ENCODE results near the gene NHS.
"Not testable (repeated sequence)": the region's sequence is repeated elsewhere in the genome, so short reads cannot be mapped to it uniquely, and the experiment has no call there.

Gene NHS

DNA sequence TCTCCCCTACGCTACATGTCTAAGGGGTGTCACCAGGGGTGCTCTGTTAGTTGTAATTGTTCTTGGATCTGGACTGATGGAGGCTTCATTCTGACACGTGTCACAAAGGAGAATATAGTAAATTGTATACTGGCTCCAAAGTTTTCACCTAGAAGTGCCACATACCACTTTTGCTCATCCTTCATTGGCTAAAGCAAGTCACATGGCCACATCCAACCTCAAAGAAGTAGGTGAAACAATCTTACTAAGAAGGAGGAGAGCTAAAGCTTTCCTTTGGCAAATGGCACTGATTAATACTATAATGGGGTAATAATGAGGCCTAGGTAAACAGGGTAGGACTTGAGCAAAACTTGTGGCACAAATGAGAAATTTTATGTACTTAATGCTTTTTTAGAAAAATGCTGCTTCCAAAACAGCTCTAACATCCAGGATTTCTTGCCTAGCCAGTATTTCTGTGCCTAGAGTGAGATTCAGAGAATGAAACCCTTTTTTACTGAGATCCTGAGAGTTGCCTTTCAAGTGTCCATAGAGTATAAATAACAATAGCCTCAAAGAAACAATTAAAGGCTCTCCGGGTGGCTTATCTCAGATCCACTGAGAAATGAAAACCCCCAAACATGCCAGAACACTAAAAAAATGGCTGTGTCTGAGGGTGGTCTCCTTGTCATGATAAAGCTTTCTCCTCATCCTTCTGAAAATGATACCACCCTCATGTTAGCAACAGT, 34.7 kb downstream of the NHS start:
- DNase-seq: no peak

DNA sequence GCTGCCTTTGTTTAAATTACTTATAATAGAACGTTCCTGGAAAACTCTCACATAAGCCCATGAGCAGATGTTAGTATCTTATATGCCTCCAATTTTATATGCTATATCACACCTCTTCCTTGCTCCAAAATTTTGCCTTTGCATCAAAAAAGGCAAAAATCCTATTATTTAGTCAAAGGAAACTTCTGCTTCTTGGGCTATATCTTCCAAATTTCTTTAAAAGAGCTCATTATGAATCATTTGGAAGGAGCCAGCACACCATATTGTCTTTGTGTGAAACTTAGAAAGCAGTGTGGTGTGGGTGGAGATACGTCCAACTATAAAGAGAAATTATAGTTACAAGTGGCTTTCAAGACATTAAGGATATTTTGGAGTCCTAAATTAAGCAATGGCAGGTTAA, 35.7 kb downstream of the NHS start:
- DNase-seq: no peak

DNA sequence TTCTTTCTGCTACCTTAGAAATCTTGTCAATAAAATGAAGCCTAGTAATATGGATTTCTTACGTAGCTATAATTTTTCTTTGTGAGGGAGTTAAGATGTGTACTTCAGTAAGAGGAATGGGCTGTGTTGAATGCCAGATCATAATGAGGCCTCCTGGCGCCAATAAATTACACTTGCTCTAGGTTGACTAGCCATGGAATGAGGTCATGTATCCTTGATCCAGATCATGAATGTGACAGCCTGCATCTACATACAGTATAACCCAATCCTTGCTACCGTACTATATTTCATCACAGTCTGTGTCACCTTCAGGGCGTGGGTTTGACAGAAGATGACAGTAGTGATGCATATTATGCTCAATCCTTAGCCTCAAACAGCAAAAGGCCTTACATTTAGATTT, 36.2 kb downstream of the NHS start:
- no peak for DNase-seq

DNA sequence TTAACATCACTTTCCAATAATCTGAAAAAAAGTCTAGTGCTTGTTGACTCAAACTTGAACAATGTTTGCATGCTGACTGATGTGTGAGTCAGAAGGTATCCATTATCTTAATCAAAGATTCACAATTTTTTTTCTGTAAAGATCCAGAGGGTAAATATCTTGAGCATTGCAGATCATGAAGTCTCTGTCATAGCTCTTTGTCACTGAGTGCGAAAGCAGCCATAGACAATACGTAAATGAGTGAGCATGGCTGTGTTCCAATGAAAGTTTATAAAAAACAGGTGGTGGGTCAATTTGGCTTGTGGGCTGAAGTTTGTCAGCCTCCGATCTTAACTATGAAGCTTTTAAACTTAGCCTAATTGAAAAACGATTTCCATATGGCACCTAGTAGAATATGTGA, 37.7 kb downstream of the NHS start:
- no peak for DNase-seq

DNA sequence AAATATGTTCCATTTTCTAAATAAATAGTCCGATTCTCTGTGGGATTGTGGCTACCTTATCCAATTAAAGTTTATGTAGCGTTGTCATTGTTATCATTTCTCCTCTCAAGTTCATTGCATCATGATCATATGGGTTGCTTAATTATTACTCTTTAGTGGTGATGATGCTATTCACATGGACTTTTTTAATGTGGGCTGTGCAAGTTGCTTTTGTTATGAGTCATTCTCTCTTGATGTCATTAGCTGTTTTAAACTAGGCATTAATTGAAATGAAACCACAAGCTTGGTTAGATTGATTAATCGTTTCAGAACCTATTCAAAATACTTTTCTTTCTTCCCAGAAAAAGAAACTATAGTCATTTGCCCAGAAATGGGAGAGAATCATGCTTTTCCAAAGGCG, 38.2 kb downstream of the NHS start:
- DNase-seq: no peak

DNA sequence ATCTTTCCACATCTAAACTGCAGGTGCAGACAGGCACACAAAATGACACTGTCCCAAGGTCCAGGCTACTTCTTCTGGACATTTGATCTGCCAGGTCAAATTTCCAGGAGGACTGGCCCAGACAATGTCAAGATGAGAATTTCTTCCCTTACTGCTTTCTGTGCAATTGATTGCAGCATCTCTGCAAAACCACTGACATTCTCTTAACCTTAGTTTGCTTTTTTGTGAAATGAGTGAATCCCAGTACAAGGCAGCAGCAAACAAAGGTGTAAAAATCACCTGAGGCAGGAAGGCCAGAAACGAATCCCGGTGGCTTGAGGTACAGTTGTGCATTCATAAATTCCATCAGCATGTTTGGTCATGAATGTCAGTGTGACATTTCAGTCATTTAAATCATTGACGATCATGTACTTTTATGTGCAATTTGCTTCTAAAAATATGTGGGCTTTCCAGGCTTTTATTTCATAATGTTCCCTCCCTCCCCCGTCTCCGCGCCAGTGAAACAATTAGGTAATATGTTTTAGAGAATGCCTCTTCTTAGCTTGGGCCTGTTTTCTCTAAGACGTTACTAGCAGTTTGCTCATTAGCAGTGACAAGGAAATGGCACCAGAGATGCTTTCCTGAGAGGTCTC, 39.1 kb downstream of the NHS start:
- DNase-seq: no peak

DNA sequence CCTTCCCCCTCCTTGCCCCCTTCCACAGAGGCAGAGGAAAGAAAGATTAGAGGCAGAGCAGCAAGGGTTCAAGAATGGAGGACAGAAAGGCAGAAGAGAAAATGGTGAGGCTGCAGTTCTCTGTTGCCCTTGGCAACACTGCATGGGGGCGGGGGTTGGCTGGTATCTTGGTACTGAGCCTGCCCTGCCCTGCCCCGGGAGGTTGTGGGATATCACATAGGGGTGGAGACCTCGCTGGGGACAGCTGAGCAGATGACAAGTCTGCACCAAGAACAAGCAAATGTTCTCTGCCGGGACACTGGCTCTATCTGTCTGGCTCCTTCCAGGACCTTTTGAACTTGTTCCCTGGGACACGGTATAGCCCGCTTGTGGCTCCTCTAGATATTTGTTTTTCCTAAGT, 39.8 kb downstream of the NHS start:
- no peak for DNase-seq

DNA sequence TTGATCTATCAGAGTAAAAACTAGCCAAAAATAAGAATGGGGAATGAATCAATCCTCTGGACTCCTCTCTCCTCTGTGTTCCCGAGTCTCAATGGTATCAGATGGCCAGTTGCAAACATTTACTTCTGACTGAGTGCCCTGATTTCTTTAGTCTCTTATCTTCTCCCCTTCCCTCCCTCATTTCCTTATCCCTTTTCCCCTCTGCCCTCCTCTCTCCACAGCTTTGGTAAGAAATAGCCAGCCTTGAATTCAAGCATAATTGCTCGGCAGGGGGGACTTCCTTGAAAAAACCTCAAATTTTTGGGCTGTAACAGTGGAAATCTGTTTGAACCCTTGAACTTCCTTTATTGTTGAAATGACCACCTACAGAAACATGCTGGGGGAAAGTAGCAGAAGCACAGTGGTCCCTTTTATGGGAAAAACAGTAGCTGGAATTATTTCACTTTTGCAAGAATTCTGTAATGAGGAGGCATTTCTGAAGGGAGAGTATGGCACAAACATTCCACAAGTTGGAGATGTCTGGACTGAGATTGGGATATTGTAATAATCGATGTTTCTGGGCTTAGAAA, 40.3 kb downstream of the NHS start:
- DNase-seq: no peak

DNA sequence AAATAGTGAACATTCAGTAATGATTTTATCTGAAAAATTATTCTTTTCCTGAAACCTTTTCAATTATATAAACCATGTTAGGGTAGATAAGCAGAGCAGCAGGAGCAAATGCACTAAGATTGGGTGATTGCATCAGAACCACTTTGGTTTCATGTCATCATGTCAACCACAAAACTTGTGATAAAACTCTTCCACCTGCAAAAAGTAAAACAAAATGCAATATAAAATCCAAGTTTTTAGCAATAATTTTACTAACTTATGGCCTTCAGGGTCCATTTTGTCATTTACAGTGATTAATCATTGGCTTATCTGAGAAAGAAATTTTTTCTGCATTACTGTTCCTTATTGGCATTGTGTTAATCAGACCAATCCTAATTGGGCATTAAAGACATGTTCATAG, 42.4 kb downstream of the NHS start:
- no peak for DNase-seq

DNA sequence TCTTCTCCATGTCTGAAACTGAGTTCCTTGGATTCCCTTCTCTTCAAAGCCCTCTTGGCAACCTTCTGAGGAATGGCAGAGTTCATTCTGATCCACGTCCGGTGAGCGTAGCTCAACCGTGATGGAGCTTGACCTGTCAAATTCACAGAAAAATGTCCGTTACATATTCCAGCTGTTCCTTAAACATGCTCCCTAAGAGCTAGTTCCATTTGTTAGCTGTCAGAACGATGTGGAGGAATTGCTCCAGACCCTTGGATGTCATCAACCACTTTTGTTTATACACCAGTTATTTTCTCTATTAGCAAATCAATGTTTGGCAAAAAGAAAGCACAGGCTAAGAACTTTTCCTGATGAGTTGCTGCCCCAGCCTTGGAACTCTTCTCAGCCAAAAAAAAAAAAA, 50.1 kb downstream of the NHS start:
- DNase-seq: no peak

DNA sequence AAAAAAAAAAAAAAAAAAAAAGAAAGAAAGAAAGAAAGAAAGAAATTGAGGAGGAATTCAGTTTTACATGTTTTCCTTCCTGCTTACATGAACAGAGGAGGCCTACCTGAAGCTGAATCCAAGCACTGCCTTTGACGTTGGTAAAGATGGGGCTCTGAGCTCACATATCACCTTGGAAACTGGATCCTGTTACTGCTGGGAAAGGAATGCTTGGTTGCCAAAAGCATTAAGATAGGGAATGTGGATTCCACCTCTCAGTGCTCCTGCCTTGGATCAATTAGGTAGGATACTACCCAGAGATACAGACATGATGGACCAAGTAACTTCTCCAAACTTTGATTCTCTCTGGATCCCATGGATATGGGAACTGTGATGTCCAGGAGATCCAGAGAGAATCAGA, 50.6 kb downstream of the NHS start:
- DNase-seq: no peak

DNA sequence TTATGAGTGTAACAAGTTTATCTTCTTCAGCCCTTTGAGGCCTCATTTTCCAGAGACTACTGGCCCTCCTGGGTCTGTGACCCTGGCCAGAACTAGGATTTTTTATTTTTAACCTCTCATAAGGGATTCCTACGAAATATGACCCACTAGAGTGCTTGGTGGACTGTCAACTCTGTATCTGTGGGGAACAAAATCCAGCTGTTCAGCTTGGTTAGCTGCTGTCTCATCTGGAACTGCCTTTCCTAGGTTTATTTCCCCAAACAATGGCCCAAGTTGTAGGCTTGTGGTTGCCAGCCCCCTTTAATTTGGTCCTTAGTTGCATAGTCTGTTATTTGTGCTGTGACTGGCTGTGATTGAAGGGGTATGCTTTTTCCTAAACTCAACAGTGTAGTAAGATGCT, 56.2 kb downstream of the NHS start:
- DNase-seq: no peak

DNA sequence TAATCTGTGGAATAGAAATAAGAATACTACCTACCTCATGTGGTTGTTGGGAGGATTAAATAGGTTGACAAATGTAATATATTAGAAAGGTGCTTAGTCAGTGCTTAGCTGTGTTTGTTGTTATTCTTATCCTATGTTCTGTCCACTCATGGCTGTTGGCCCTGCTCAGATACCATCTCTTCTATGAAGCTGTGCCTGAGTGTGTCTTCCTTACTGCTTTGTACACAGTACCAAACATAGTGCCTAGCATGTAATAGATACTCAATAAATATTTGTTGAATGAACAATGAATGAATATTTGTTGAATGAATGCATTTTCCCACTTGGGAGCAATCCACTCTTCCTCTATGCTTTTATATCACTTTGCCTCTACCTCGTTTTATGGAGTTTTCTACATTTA, 57.2 kb downstream of the NHS start:
- no peak for DNase-seq

DNA sequence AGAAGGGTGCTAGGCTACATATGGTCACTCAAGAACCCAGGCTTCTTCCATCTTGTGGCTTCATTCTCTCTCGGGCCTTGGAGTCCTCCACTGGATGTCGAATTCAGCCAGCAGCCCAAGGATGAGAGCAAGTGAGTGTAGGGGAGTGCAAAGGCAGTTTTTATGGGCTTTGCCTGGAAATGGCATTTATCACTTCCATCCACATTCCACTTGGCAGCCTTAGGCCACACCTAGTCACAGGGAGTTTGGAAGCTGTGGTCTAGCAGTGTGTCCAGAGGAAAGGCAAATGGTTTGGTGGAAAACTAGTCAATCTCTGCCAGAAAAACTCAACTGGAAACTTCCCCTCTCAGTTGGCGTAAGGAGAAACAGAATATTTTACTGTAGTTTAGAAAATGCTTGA, 59.0 kb downstream of the NHS start:
- DNase-seq: no peak

DNA sequence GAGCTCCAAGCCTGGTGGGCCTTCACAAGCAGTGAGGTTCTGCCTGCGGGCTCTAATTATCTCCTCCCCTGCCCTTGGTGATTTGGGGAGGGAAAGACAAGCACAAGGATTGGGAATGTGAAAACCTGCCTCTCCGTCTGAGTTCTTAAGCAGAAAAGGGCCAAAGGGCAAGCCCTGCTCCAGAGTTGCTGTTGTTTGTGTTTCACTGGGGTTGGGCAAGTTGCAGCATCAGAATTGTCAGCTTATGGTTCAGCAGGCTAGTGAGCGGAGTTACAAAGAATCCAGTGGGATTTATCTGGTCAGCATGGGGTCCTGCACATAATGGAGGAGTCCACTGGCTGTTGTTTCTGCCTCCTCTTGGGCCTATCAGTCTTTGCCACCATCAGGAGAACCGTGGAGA, 60.5 kb downstream of the NHS start:
- no peak for DNase-seq

DNA sequence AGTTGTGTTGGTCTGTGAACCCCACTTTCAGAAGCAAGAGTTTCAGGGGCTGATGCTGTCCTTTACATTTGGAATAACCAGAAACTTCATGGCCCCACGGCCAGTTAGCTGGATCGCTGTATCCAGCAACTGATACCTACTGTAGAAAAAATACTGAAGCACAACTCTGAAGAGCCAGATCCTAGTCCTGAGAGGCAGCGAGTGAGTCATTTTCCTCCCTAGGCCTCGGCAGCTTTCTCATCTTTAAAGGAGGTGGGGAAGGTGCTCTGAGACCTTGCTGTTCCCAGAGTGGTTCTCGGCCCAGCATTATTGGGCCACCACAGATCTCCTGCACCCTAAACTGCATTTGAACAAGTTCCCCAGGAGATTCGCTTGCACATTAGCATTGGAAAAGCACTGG, 63.2 kb downstream of the NHS start:
- no peak for DNase-seq

DNA sequence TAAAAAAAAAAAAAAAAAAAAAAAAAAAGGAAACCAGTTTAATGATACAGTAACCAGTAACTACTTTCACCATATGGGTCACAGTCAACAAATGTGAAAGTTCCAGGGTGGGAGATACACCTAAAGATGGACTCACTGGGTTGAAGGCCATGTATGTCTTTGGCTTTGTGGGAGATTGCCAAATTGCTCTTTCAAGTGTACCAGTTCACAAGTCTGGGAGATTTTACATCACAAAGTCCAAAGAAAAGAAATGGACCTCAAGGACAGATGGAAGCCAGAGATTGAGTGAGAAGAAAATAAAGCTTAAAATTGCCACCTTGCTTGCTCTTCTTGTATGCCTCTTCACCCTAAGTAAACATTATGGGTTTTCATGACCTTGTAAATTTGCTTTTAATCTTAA, 65.3 kb downstream of the NHS start:
- DNase-seq: no peak

DNA sequence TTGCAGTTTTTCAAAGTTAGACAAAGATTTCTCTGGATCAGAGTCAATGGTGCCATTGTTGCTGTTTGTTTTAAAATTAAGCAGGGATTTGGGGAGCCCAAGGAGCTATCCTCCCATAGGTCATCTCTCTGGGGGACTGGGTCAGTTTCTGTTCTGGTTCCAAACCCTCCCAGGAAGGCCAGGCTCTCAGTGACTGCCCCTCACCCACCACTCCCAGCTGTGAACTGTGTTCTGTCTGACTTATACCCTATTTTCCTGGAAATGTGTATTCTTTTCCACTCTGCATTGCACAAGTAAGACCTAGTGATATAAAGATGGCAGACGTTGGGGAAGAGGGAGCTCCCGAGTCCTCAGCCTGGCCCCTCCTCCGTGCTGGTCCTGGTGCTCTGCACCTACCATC, 65.8 kb downstream of the NHS start:
- no peak for DNase-seq

DNA sequence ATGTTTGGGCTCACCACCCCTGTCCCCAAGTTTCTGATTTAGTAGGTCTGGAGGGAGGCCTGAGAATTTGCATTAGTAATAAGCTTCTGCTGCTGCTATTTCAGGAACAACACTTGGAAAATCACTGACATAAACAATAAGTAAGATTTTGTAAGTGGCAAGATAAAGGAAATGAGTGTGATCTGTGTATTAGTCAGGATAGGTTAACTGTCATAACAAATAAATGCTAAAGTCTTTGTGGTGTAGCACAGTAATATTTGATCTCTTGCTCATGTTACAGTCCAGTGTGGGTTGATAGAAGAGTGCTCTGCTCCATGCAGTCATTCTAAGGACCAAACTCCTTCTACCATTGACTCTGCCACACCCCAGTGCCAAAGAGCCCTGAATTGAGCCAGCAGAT, 67.0 kb downstream of the NHS start:
- no peak for DNase-seq

DNA sequence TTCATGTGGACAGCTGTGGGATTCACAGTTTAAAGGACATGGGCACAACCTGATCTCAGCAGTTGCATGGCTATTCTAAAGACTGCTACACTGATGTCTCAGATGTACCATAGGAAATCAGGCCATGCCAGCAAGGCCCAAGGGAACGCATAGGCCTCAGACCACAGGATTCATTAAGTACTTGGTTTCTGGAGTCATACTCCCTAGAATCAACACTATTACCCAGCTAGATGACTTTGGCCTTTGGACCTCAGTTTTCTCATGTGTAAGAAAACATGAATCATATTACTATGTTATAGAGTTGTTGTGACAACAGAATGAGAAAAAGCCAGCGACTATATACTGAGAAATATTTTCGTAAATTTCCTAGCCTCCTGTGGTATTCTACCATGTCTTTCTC, 67.9 kb downstream of the NHS start:
- DNase-seq: no peak

DNA sequence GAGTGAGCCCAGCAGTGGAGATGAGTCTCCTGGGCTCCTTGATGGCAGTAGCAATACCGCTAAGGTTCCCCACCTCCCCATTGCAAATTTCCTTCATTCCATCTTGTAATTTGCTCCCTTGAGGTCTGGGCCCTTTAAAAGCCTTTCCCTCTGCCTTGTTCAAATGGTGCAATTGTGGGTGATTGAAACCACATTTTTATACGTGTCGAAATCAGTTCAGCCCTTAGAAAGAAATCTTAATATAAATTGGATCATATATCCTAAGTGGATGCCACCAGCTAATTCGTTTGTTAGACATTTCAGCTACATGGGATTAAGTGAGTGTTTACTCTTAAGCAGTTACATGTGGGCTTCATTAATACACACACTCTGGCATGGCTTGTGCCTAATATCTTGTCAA, 68.6 kb downstream of the NHS start:
- DNase-seq: no peak

DNA sequence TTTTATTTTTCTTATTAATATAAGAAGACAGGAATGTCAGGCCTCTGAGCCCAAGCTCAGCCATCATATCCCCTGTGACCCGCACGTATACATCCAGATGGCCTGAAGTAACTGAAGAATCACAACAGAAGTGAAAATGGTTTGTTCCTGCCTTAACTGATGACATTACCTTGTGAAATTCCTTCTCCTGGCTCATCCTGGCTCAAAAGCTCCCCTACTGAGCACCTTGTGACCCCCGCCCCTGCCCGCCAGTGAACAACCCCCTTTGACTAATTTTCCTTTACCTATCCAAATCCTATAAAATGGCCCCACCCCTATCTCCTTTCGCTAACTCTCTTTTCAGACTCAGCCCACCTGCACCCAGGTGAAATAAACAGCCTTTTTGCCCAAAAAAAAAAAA, 71.3 kb downstream of the NHS start:
- DNase-seq: not testable (repeated sequence)

DNA sequence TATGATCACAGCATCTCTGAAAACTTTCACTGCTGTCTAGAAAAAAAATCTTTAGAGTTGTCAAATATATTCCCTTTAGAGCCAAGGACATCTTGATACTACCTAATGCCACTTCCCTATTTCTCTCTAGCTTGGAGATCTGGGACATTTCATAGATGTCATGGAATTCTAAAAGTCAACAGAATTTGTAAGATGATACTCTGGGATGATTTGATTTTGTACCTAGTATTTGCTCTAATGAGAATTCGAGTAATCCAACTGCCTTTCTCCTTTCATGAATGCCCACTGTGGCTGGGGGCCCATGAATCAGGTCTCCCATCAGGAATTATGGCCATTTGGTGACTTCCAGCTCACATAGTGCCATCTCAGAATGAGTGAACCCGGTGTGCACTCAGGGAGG, 73.2 kb downstream of the NHS start:
- DNase-seq: no peak

DNA sequence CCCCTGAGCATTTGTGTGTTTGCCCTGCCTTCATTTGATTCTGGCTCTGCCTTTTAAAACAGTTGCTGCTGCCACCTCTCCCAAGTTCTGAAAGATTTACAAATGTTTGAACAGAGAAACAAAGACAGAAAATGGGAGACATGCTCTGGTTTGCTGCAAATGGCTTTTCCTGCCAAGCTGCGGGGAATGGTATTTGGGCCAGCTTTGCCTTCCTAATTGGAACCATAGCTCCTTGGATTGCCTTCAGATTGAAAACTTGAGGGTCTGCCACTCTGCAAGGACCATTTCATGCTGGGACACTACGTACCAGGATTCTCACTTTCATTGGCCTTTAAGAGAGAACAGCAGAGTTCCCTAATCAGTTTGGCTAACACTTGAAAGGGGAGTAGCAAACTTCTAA, 74.9 kb downstream of the NHS start:
- DNase-seq: no peak

DNA sequence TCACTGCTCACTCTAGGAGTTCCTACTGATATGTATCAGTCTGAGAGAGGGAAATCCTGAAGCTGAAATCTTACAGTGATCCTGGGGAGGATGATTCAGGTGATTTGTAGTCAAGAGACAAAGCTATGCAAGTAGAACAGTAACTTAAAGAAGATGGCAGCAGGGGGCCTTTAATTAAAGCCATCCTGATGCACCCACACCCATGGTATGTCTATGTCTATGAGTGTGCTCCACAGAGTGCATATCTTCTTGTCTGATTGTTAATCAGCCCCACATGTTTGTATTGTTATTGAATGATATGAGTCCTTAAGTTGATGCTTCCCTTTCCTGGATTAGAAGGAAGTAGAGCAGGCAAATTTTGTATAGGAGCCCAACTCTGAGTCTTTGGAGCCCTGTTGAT, 78.8 kb downstream of the NHS start:
- DNase-seq: no peak

Measured in GDM1 (cell line).